GM12873 (cell line): ENCODE results near the gene ATG101.
A peak's percentile ranks its signal among the peaks of the same experiment; 100 is the strongest.

ENCODE experiments used
- TF ChIP-seq, protein P1 (sequence below): IDR thresholded peaks from 2 replicates; pipeline ENCODE4 v1.5.1; 2012; ENCODE audit warnings: low read depth, mild to moderate bottlenecking, moderate library complexity, low read length, control low read depth; ENCODE audit not compliant: insufficient read depth; ENCODE audit errors: missing control alignments

The ATG101 gene

DNA sequence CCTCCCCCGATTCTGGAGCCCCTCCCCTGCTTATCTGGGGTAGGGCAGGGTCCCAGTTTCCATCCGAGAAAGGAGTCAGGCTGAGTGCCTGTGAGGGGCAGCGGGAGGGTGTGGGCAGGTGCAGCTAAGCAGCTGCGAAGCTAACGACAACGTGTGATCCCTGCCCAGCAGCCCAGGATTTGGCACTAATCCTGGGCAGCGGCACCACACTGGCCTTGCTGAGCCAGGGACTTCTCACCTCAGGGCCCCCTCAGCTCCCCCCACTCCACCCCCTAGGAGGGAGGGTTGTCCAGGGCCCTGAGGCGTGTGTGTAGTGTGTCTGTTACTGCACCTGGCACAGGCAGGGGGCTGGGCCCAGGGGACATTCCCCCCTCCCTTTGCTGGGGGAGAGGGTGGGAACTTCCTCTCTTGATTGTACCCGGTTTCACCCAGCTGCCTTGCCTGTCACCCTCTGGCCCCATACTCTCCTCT, 11.5 kb downstream of the ATG101 start:
- TF ChIP-seq, protein P1, sequence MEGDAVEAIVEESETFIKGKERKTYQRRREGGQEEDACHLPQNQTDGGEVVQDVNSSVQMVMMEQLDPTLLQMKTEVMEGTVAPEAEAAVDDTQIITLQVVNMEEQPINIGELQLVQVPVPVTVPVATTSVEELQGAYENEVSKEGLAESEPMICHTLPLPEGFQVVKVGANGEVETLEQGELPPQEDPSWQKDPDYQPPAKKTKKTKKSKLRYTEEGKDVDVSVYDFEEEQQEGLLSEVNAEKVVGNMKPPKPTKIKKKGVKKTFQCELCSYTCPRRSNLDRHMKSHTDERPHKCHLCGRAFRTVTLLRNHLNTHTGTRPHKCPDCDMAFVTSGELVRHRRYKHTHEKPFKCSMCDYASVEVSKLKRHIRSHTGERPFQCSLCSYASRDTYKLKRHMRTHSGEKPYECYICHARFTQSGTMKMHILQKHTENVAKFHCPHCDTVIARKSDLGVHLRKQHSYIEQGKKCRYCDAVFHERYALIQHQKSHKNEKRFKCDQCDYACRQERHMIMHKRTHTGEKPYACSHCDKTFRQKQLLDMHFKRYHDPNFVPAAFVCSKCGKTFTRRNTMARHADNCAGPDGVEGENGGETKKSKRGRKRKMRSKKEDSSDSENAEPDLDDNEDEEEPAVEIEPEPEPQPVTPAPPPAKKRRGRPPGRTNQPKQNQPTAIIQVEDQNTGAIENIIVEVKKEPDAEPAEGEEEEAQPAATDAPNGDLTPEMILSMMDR: no peak

DNA sequence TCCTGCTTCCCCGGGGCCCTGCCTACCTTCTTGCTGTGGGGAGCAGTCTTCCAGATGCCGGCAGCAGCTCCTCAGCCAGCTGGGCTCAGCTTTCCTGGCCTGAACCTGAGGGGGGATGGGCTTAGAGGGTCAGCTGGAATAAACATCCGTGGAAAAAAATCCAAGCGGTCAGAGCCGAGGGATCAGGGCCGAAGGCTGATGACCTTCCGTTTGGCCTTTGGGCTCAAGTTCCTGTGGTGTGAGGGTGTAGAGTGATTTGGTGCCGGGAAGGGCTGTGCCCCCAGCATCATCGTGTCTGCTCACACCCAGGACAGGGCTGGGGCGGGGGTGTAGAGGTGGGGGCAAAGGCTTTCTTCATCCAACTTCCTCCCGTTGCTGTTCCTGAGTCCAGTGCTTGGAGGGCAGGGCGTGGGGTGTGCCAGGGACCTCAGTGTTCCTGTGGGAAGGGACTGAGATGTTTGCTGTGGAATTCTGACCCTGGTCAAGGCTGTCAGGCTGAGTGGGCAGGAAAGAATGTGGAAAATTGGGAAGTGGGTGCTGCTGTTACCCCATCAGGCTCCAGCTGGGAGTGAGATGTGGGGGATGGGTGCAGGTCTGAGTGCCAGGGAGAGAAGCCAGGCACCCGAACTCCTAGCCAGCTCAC, 12.4 kb downstream of the ATG101 start:
- TF ChIP-seq, protein P1: no peak

DNA sequence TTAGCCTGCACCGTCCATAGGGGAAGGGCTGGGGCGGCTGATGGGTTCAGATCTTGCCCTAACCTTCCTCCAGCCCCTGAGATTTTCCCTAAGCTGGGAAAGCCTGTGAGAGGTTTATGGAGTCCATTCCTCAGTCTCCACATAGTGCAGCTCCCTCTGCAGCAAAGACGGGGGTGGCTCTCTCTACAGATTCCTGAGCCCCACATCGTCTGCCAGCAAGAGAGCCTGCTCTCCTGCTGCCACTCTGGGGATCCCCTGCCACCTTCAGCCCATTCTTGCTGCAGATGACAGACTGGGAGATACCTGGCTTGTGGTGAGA, 12.8 kb downstream of the ATG101 start:
- TF ChIP-seq, protein P1: no peak

DNA sequence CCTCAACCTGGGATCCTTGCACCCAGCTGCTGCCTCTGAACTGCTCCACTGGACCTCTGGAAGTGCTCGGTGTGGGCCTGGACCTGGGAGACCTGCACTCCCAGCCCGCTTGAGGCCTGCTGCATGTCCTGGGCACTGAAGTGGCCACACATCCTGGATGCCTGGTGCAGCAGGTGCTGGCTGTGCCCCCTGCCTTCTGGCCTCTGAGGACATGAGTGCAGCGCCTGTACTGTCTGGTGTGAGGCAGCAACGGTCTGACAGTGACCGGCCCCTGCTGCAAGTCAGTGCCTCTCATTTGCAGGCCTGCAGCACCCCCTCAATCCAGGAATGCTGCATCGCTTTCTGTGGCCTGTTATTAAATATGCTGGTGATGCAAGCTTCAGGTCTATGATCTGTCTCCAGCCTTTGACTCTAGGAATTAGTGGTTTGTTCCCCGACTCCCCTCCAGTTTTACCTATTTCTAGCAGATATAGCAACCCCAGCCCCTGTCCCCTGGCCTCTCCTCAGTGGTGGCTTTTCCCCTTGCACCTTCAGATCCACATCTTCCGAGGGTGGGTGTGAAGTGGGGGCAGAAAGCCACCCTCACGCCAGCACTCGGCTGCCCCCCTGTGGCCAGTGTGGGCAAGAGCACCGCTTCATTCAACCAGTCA, 13.3 kb downstream of the ATG101 start:
- TF ChIP-seq, protein P1: peak; percentile 98

DNA sequence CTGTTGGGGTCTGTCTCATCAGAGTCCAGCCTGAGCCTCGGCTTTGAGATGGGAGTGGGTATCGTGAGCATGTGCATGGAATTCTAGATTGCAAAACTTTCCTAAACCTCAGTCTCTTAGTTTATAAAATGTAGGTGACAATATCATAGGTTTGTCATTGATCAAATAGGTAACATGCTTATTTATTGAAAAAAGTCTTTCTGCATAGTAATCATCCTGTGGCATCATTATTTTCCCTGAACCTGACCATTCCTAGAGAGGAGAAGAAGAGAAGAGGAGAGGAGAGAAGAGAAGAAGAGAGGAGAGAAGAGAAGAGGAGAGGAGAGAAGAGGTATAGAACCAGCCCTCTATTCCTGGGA, 13.8 kb downstream of the ATG101 start:
- TF ChIP-seq, protein P1: no peak

DNA sequence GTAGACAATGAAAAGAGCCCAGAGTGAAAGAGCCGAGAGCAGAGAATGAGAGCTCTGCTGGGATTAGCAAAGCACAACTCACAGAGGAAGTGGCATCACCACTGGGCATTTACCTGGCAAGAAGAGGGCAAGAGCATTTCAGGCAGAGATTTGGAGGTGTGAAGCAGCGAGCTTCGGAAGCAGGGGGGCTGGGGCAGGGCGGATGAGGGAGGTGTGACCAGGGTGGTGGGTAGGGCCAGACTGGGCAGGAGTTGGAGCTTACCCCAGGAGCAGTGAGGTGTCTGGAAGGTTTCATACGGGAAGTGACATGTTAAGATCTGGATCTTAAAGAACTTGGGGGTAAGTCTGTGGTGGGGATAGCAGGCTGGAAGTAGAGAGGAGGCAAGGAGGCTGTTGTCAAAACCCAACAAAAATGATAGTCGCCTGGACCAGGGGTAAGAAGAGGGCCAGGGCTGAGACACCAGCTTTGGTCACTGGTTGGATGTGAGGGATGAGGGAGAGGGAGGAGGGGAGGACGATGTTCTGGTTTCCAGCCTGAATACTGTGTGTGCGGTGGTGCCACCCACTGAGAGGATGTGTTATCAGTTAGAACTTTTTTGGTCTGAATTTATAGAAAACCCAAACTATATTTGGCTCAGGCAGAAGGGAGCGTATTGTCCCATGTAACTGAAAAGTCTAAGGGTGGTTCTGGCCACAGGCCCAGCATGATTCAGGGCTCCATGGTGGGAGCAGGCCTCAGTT, 14.9 kb downstream of the ATG101 start:
- TF ChIP-seq, protein P1: no peak

DNA sequence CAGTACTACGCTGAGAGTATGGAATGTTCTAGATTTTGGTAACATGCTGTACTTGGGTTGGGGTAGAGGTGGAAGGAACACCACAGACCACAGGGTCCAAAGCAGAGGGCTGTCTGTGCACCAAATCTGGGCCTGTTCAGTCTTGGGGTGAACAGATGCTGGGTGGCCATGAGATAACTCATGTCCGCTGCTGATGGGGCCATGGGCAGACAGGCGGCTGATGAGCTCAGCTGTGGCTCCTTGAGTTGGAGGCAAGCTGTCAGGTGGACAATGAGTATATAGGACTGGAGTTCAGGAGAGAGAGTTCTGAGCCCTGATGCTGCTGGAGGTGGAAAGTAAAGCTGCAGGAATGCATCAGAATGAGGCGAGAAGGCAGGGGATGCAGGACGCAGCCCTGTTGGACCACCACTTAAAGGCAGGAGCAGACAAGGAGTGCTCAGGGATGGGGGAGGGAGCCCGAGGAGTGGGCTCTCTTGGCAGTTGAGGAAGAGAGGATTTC, 16.0 kb downstream of the ATG101 start:
- TF ChIP-seq, protein P1: no peak
